ENCODE results near the gene TBL2.

- TF ChIP-seq ATF3 (CRISPR knock-in tag; conservative IDR thresholded peaks at IDR 0.05) (no peak), NR1H2 (CRISPR knock-in tag; IDR thresholded peaks at IDR 0.05) (no peak), ATF2 (CRISPR knock-in tag; IDR thresholded peaks at IDR 0.05; ENCODE audit: borderline replicate concordance, low read depth) (no peak), SMAD4 (CRISPR knock-in tag; IDR thresholded peaks at IDR 0.05) (no peak), ZNF121 (CRISPR knock-in tag; IDR thresholded peaks at IDR 0.05) (no peak)
Observed at GRCh38 chr7:73615886-73616285, 37.5 kb upstream of the TBL2 start.
